Stimulated activated CD8-positive, alpha-beta memory T cell treated with anti-CD3 and anti-CD28 coated beads, Interleukin-7, amount 100 ng/mL, for 24 hours (primary cell): ENCODE data around the gene HDAC8.

ENCODE experiments used
- DNase-seq: peaks from one replicate; pipeline ENCODE4 v3.0.0-alpha.2; 2020; ENCODE audit warnings: low read depth

Gene HDAC8

GRCh38 chrX:72294497-72294896 is 278.1 kb downstream of the HDAC8 start:
- DNase-seq = no peak

GRCh38 chrX:72282302-72282701 is 290.3 kb downstream of the HDAC8 start:
- DNase-seq = no peak

- DNase-seq = no peak
Measured at GRCh38 chrX:72280321-72280845, 292.3 kb downstream of the HDAC8 start.
